ENCODE measurements around the gene GALNT2. TPM values are rescaled to one million over a fixed set of nuclear protein-coding genes. Genes with fewer than 3 reads are reported as not detected.

The GALNT2 gene
- total and polyA plus RNA-seq, 2 of the 13 experiments (the other 11 are each of a cell fraction or from before 2014, with no cell fraction given), result 39.3 to 39.6 TPM

DNA sequence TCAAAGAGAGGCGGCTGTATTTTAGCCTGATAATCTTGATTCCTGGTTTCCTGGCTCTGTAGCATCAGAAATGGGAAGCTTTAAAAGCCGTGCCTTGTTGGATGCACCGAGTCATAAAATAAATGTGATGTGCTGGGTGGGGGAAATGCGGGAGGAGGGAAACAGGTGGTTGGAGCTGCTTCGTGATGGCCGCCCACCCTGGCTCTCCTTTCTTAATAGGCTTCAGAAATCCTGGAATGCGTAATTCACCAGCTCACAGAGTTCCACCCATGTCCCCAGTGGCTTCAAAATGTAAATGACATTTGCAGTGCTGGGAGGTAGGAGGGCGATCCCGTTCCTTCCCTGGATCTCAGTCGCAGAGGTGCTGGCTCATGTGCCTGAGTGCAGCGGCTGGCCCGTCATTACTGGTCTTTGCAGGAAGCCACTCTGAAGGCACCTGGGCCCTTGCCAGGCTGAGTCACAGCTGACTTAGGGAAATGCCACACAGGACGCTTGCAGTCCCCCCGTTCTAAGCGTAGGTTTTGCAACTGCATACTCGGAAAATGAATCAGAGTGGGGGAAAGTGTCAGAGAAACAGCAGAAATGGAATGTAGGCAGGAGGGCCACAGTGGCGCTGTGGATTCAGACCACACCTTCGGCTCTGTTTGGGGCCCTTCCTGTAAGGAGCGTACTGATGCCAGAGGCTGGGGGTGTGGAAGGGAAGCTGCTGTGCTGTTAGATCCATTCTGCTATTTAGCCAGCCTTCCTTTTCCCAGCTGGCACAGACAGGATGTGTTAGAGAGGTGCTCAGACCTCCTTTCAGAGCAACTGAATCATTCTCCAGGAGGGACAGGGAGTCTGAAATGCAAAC, 37.6 kb downstream of the GALNT2 start (continued):
- TF ChIP-seq, protein P1, sequence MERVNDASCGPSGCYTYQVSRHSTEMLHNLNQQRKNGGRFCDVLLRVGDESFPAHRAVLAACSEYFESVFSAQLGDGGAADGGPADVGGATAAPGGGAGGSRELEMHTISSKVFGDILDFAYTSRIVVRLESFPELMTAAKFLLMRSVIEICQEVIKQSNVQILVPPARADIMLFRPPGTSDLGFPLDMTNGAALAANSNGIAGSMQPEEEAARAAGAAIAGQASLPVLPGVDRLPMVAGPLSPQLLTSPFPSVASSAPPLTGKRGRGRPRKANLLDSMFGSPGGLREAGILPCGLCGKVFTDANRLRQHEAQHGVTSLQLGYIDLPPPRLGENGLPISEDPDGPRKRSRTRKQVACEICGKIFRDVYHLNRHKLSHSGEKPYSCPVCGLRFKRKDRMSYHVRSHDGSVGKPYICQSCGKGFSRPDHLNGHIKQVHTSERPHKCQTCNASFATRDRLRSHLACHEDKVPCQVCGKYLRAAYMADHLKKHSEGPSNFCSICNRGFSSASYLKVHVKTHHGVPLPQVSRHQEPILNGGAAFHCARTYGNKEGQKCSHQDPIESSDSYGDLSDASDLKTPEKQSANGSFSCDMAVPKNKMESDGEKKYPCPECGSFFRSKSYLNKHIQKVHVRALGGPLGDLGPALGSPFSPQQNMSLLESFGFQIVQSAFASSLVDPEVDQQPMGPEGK (CRISPR knock-in tag; IDR thresholded peaks at IDR 0.05), result no peak
- TF ChIP-seq, protein P2, sequence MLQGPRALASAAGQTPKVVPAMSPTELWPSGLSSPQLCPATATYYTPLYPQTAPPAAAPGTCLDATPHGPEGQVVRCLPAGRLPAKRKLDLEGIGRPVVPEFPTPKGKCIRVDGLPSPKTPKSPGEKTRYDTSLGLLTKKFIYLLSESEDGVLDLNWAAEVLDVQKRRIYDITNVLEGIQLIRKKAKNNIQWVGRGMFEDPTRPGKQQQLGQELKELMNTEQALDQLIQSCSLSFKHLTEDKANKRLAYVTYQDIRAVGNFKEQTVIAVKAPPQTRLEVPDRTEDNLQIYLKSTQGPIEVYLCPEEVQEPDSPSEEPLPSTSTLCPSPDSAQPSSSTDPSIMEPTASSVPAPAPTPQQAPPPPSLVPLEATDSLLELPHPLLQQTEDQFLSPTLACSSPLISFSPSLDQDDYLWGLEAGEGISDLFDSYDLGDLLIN (CRISPR knock-in tag; IDR thresholded peaks at IDR 0.05; ENCODE audit: borderline replicate concordance), result no peak
- no peak for TF ChIP-seq ZNF558 (CRISPR knock-in tag; IDR thresholded peaks at IDR 0.05; ENCODE audit: borderline replicate concordance)
- TF ChIP-seq ZNF430 (CRISPR knock-in tag; IDR thresholded peaks at IDR 0.05), result no peak
- TF ChIP-seq MBD4 (IDR thresholded peaks at IDR 0.05; ENCODE audit: borderline replicate concordance, low read length), result no peak
- no peak for TF ChIP-seq SP5 (CRISPR knock-in tag; IDR thresholded peaks at IDR 0.05; ENCODE audit: borderline replicate concordance, low read depth)
- 0 out of 2 replicates have a peak, but pooled peaks have one; percentile 57 for TF ChIP-seq ZFP37 (CRISPR knock-in tag; IDR thresholded peaks at IDR 0.05; ENCODE audit: borderline replicate concordance)
- peak; percentile 49; the same call in 1 of the 2 replicates for TF ChIP-seq ETV5 (CRISPR knock-in tag; IDR thresholded peaks at IDR 0.05; ENCODE audit: borderline replicate concordance)
- peak; percentile 87 for TF ChIP-seq HDAC1 (CRISPR knock-in tag; IDR thresholded peaks at IDR 0.05)
- no peak for TF ChIP-seq ZBTB20 (CRISPR knock-in tag; IDR thresholded peaks at IDR 0.05; ENCODE audit: borderline replicate concordance, low read depth)
- TF ChIP-seq, protein P3, sequence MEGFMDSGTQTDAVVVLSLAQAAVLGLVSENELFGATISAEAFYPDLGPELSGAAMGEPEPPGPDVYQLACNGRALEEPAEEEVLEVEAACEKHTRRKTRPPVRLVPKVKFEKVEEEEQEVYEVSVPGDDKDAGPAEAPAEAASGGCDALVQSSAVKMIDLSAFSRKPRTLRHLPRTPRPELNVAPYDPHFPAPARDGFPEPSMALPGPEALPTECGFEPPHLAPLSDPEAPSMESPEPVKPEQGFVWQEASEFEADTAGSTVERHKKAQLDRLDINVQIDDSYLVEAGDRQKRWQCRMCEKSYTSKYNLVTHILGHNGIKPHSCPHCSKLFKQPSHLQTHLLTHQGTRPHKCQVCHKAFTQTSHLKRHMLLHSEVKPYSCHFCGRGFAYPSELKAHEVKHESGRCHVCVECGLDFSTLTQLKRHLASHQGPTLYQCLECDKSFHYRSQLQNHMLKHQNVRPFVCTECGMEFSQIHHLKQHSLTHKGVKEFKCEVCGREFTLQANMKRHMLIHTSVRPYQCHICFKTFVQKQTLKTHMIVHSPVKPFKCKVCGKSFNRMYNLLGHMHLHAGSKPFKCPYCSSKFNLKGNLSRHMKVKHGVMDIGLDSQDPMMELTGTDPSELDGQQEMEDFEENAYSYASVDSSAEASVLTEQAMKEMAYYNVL (CRISPR knock-in tag; IDR thresholded peaks at IDR 0.05; ENCODE audit: borderline replicate concordance), result peak; percentile 5; the same call in 1 of the 2 replicates
- no peak for TF ChIP-seq U2AF1 (optimal IDR thresholded peaks at IDR 0.05; ENCODE audit: low read depth, low read length)
- TF ChIP-seq NFIC (IDR thresholded peaks at IDR 0.05; ENCODE audit: low read length), result peak; percentile 10; the same call in 1 of the 2 replicates
- peak; percentile 60; the same call in 1 of the 2 replicates for TF ChIP-seq SIN3A (IDR thresholded peaks at IDR 0.05; ENCODE audit: borderline replicate concordance, low read depth, low read length)
- 0 out of 2 replicates have a peak, but pooled peaks have one; percentile 36 for TF ChIP-seq KDM3A (CRISPR knock-in tag; IDR thresholded peaks at IDR 0.05; ENCODE audit: low read depth)
- TF ChIP-seq ZNF598 (CRISPR knock-in tag; IDR thresholded peaks at IDR 0.05; ENCODE audit: borderline replicate concordance), result no peak
- TF ChIP-seq, protein P4, sequence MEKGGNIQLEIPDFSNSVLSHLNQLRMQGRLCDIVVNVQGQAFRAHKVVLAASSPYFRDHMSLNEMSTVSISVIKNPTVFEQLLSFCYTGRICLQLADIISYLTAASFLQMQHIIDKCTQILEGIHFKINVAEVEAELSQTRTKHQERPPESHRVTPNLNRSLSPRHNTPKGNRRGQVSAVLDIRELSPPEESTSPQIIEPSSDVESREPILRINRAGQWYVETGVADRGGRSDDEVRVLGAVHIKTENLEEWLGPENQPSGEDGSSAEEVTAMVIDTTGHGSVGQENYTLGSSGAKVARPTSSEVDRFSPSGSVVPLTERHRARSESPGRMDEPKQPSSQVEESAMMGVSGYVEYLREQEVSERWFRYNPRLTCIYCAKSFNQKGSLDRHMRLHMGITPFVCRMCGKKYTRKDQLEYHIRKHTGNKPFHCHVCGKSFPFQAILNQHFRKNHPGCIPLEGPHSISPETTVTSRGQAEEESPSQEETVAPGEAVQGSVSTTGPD (CRISPR knock-in tag; IDR thresholded peaks at IDR 0.05), result no peak
- TF ChIP-seq, protein P5, sequence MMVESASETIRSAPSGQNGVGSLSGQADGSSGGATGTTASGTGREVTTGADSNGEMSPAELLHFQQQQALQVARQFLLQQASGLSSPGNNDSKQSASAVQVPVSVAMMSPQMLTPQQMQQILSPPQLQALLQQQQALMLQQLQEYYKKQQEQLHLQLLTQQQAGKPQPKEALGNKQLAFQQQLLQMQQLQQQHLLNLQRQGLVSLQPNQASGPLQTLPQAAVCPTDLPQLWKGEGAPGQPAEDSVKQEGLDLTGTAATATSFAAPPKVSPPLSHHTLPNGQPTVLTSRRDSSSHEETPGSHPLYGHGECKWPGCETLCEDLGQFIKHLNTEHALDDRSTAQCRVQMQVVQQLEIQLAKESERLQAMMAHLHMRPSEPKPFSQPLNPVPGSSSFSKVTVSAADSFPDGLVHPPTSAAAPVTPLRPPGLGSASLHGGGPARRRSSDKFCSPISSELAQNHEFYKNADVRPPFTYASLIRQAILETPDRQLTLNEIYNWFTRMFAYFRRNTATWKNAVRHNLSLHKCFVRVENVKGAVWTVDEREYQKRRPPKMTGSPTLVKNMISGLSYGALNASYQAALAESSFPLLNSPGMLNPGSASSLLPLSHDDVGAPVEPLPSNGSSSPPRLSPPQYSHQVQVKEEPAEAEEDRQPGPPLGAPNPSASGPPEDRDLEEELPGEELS (CRISPR knock-in tag; IDR thresholded peaks at IDR 0.05), result no peak; the same call in 1 of the 2 replicates

All from HepG2 (cell line).